Head of caudate nucleus (tissue), 42 donors: ENCODE data around the gene HBM.
A peak's percentile ranks its signal among the peaks of the same experiment; 100 is the strongest.
"Not testable (repeated sequence)": the region's sequence is repeated elsewhere in the genome, so short reads cannot be mapped to it uniquely, and the experiment has no call there.

Source experiments
- DNase-seq, 42 donors: peaks; one replicate each; pipeline versions ENCODE4 v3.0.0 to v3.0.0-alpha.2; 2020 to 2021; ENCODE audit warnings: mixed read lengths in 7 of 42
- intact Hi-C: fragments of 100-400 bp; cut with DNase I; formaldehyde crosslinking; loops from one replicate; pipeline ENCODE4 v1.15.0; 2022

The HBM gene

DNA sequence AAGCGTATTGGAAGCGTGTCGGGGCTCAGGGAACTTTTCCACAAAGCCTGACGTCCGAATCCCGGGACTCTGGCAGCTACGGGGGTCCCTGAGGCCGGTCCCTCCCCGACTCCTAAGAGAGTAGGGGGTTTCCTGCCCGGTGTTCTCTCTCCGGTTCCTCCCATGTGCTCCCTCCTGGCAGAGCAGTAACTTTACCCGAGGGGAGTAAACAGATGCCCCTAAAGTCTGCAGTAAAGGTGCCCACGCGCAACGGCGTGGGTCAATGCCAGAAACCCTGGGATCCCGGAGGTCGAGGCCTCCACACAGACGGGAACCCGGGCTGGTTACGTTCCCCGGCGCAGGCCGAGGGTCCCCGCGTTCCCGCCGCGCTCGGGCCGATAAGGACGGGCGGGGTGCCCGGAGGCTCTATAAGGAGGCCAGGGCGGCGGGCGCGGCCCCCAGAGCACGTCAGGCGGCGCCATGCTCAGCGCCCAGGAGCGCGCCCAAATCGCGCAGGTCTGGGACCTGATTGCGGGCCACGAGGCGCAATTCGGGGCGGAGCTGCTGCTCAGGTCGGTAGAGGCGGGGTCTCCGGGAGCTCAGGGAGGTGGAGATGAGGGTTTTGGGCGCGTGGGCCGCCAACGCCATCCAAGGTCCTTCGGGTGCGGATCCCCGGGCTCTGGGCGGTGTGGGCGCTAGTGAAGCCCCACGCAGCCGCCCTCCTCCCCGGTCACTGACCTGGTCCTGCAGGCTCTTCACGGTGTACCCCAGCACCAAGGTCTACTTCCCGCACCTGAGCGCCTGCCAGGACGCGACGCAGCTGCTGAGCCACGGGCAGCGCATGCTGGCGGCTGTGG, at the start of gene HBM:
HBM (plus strand) TSS at position 440 of the 836 bp plus-strand sequence; CDS start at position 460, 20 bp downstream.
- peak in 2 of 42 donors; percentile 17 to 33 for DNase-seq
- intact Hi-C loops: no loop called here

GRCh38 chr16:116015-116414, 49.8 kb upstream of the HBM start:
- DNase-seq: no peak
- intact Hi-C loops: no loop called here

DNA sequence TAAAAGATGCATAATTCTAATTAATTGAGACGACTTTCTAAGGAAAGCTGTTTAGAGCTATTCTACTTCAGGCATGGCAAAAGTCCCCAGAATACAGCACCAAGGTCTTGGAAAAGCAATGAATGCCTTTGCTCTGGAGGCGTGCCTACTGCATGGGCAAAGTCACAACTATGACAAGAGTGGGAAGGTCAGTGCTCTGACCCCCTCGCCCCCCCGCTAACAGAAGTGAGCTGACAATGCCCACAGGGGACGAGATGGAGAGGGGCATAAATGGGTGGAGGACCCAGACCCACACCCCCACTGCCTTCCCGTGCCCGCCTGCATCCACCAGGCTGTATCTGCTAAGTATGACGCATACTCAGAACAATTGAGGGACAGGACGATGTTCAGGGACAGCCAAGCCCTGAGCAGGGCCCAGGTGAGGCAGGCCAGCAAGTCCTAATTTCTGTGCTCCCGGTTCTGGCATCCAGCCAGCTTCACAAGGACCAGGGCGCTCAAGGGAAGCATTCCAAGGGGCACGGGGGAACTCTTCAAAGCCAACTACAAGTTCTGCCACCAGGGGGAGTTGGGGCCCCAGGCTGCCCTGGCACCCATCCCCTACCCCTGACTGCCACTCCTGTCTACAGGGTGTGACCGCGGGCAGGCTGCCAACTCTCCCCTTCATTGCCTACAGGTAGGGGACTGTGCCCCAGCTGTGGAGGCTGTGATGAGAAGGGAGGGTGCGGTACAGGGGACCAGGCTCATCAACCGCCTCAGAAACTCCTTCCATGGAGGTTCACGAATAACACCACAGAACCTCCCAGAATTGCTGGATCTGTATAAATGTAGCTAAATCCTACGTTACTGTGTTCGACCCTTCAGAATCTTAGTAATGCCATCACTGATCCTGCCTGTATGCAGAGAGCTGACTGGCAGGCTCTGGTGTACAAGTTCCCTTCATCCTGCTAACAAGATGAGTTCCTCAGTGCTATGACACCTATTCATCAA, 48.1 kb upstream of the HBM start:
- intact Hi-C loops: no loop called here
- DNase-seq: peak in 22 of 42 donors; percentile 12 to 73 (median 48)

DNA sequence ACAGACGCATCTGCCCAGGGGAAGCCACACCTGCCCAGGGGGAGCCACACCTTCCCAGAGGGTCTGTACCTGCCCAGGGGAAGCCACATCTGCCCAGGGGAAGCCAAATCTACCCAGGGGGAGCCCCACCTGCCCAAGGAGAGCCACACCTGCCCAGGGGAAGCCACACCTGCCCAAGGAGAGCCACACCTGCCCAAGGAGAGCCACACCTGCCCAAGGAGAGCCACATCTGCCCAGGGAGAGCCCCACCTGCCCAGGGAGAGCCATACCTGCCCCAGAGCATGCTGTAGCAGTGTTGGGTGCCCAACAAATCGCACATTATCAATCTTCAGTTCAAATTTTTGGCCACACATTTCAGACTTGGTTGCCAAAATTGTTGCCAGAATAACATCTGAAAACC, 46.9 kb upstream of the HBM start:
- DNase-seq: no peak
- intact Hi-C loops: no loop called here

DNA sequence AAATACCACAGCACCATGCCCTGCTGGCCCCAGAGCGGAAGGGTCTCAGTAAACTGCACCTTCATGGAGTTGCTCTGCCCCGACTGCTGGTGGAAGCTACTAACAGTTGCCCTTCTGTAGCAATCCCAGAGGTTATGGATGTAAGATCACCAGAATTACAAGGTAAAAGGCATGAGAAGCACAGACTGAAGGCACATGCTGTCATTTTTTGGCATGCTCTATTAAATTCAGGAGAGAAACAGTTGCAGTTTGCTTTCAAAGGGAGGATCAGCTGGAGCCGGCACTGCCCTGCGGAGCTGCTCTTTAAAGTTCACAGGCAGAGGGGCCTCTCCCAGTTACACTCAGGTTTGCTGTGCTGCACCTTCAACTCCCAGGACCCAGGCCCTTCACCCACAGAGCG, 46.5 kb upstream of the HBM start:
- intact Hi-C loops: no loop called here

DNA sequence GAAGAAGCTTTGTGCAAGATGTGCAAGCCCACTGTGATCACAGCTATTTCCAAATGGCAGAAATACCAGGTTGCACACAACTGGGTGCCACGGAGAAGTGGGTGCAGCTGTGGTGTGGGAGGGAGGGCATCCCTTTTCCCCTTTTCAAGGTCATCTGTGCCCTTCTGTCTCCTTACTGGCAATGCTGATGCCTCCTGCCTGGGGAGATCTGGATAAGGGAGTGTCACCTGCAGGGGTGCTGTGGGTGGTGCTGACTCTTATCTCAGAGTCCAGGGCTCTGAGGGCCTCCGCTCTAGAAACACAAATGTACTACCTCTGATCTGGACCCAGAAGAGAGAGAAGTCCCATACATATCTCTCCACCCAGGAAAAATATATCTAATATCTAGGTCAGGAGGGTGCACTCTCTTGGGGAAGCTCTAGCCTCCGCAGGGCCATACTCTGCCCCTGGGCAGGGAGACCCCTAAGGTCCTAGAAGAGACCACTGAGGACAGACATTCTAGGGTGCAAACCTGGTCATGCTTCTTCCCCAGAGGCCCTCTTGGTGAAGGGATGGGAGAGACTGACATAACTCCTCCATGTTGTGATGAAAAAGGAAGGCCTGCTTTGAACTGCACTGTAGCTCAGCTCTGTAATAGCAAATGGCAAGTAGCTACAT, 45.8 kb upstream of the HBM start:
- DNase-seq: no peak

More for the DNA sequence above, 46.5 kb upstream of the HBM start:
- DNase-seq: no peak

DNA sequence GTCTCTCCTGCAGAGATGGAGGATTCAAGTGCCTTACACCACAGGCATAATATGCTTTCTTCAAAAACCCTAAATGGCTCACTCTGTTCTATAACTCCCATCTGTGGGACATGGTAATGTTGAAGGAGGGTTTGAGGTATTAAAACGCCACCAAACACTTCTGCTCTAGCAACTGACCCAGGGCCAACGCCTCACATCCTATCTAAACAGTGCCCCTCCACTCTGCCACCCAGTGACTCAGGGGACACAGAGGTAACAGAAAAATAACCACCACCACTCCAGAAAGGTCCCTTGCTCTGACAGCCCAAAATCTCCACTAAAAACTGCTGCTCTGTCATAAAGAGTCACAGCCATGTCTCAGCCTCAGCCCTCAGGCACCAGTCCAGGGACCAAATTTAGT, 45.0 kb upstream of the HBM start:
- DNase-seq: no peak
- intact Hi-C loops: no loop called here

More for the DNA sequence above, 45.8 kb upstream of the HBM start:
- intact Hi-C loops: no loop called here

DNA sequence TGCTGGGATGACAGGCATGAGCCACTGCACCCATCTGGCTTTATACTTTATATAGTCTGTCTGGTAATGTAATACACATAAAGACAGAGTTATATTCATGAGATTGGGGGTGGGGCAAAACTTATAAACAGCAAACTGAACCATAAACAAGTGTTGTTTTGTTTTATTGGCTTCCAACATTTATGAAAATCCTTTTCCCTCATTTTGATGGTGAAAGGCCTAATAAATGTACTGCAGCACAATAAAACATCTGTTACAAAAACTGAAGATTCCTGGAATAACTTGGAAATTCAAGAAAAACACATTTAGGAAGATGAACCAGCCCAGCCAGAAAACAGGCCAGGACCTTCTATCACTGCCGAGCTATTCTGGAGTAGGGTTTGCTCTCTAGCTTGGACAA, 43.4 kb upstream of the HBM start:
- intact Hi-C loops: no loop called here
- no peak for DNase-seq

DNA sequence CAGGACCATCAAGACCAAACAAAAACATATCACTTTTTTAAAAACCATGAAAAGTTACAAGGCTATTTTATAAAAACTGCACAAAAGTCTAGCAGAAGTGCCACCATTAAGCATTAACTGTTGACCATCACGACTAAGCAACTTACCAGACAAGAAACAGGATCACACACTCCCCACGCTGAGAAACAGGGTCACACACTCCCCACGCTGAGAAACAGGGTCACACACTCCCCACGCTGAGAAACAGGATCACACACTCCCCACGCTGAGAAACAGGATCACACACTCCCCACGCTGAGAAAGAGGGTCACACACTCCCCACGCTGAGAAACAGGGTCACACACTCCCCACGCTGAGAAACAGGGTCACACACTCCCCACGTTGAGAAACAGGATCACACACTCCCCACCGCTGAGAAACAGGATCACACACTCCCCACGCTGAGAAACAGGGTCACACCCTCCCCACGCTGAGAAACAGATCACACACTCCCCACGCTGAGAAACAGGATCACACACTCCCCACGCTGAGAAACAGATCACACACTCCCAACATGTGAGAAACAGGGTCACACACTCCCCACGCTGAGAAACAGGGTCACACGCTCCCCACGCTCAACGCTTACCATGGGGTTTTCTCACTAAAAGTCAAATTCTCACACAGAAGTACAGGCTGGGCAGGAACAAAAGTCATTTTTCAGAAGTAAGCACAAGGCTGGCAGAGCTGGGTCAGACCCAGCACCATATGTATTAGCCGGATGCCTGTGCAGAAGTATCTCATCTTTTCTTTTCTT, 42.0 kb upstream of the HBM start:
- DNase-seq: peak in 4 of 42 donors; percentile 13 to 38 (median 14)
- intact Hi-C loops: not testable (repeated sequence)

DNA sequence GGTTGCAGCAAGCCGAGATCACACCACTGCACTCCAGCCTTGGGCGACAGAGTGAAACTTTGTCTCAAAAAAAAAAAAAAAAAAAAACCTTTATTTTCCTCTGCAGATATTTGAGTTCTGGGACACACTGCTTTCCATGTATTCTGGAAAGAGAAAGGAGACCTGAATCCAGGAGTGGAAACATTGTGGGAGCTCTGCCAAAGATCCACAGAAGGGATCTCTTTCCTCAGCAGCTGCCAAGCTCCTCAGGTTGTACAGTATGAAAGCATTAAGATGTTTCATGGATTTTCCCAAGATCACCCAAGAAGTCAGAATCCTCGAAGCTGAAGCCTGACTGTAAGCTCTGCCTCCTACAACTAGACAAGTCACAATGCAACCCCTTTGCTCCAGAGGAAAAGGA, 40.8 kb upstream of the HBM start:
- intact Hi-C loops: no loop called here
- DNase-seq: no peak

- intact Hi-C loops: no loop called here
- DNase-seq: no peak
Observed at GRCh38 chr16:129075-129474, 36.7 kb upstream of the HBM start.

GRCh38 chr16:130533-131173, 35.1 kb upstream of the HBM start:
- DNase-seq: no peak
- intact Hi-C loops: no loop called here

- no peak for DNase-seq
- intact Hi-C loops: no loop called here
Observed at GRCh38 chr16:132120-132519, 33.7 kb upstream of the HBM start.

GRCh38 chr16:133716-134115, 32.1 kb upstream of the HBM start:
- intact Hi-C loops: no loop called here

GRCh38 chr16:138049-138417, 27.7 kb upstream of the HBM start:
- intact Hi-C loops: no loop called here
- DNase-seq: peak in 18 of 42 donors; percentile 8 to 51 (median 23)

More at GRCh38 chr16:133716-134115, 32.1 kb upstream of the HBM start:
- DNase-seq: no peak

GRCh38 chr16:140175-140857, 25.5 kb upstream of the HBM start:
- intact Hi-C loops: no loop called here
- peak in 1 of 42 donors; percentile 7 for DNase-seq

GRCh38 chr16:142405-142967, 23.3 kb upstream of the HBM start:
- DNase-seq: peak in 28 of 42 donors; percentile 17 to 69 (median 42)
- intact Hi-C loops: no loop called here
